Naive thymus-derived CD8-positive, alpha-beta T cell (primary cell): ENCODE data around the gene SH3BGRL2. TPM values are rescaled to one million over a fixed set of nuclear protein-coding genes. Genes with fewer than 3 reads are reported as not detected.
"Not testable (repeated sequence)": the region's sequence is repeated elsewhere in the genome, so short reads cannot be mapped to it uniquely, and the experiment has no call there.

ENCODE experiments used
- ATAC-seq, 2 donors: fragments of 150-1000 bp; cut with Tn5 transposase in 1 of 2; sonication (Bioruptor Pico), chemical (Tn5 transposase) in 1 of 2; 1 replicate in 1 of 2; 2 replicates in 1 of 2; pipeline ENCODE4 v1.10.0; 2021; ENCODE audit warnings: mild to moderate bottlenecking in 2 of 2, moderate library complexity in 2 of 2
- POLR2A ChIA-PET: fragments of 350-600 bp; sonication (Branson Sonifier 250); formaldehyde crosslinking; loops from one replicate; lab custom pipeline; 2021; ENCODE audit warnings: antibody characterized with exemption; lab: Charles Lee
- DNase-seq, 10 donors: peaks; one replicate each; pipeline versions ENCODE4 v3.0.0 to v3.0.0-alpha.2; 2020 to 2022
- H3K27ac Mint-ChIP-seq, 10 donors: one replicate each; pipeline ENCODE4 v1.8.0; 2020 to 2022; ENCODE audit warnings: mild to moderate bottlenecking in 10 of 10, mixed read lengths in 10 of 10, moderate library complexity in 4 of 10, inconsistent platforms in 1 of 10
- H3K27me3 Mint-ChIP-seq, 5 donors: one replicate each; pipeline ENCODE4 v1.8.0; 2021 to 2022; ENCODE audit warnings: mixed read lengths in 5 of 5
- H3K36me3 Mint-ChIP-seq, 3 donors: one replicate each; pipeline ENCODE4 v1.8.0; 2020 to 2022; ENCODE audit warnings: mixed read lengths in 3 of 3, mild to moderate bottlenecking in 2 of 3, inconsistent platforms in 1 of 3
- H3K4me1 Mint-ChIP-seq, 4 donors: one replicate each; pipeline ENCODE4 v1.8.0; 2021 to 2022; ENCODE audit warnings: mixed read lengths in 4 of 4
- H3K4me3 Mint-ChIP-seq, 10 donors: one replicate each; pipeline ENCODE4 v1.8.0; 2020 to 2022; ENCODE audit warnings: mild to moderate bottlenecking in 10 of 10, mixed read lengths in 10 of 10, moderate library complexity in 6 of 10, inconsistent platforms in 1 of 10
- H3K9me3 Mint-ChIP-seq, 9 donors: one replicate each; pipeline ENCODE4 v1.8.0; 2020 to 2022; ENCODE audit warnings: mixed read lengths in 9 of 9, mild to moderate bottlenecking in 3 of 9, inconsistent platforms in 1 of 9, moderate library complexity in 1 of 9
- polyA plus RNA-seq, 3 donors: library from polyadenylated mRNA; unstranded; fragments of 300-500 nt; fragmentation: Illumina TruSeq; gene quantifications; one replicate each; pipeline ENCODE4 v1.2.3, GENCODE V29; 2021
- total RNA-seq, 8 experiments: library from RNA in 2 of 8; stranded (reverse) in 2 of 8; gene quantifications; one replicate each; pipeline ENCODE4 v1.2.3 and lab custom pipeline; 2021 to 2026

Gene SH3BGRL2
- total and polyA plus RNA-seq, 5 experiments from 2014 or later, result 1.3 to 23.4 (median 3.7) TPM

- ATAC-seq (no peak), DNase-seq (no peak)
- no peaks in the 10 kb centered on the region for H3K4me1 Mint-ChIP-seq
- peaks cover 2 to 25% (median 6%) of the 10 kb centered on the region in 5 donors for H3K27me3 Mint-ChIP-seq
- H3K36me3 Mint-ChIP-seq, result no peaks in the 10 kb centered on the region
- no peak overlapping the region for H3K27ac Mint-ChIP-seq
- H3K9me3 Mint-ChIP-seq, result peaks cover 0 to 2% (median 0%) of the 10 kb centered on the region in 9 donors
- POLR2A ChIA-PET, result no interaction called here
- no peak overlapping the region for H3K4me3 Mint-ChIP-seq
These were observed 102.3 kb downstream of the SH3BGRL2 start for GRCh38 chr6:79733388-79733787.

GRCh38 chr6:79734374-79734773, 103.2 kb downstream of the SH3BGRL2 start:
- no peaks in the 10 kb centered on the region for H3K4me1 Mint-ChIP-seq
- DNase-seq (no peak), ATAC-seq (no peak)
- POLR2A ChIA-PET, result no interaction called here
- no peak overlapping the region for H3K27ac Mint-ChIP-seq
- no peaks in the 10 kb centered on the region for H3K36me3 Mint-ChIP-seq
- H3K27me3 Mint-ChIP-seq, result peaks cover 2 to 24% (median 4%) of the 10 kb centered on the region in 5 donors
- H3K4me3 Mint-ChIP-seq, result no peak overlapping the region
- H3K9me3 Mint-ChIP-seq, result peaks cover 0 to 2% (median 0%) of the 10 kb centered on the region in 9 donors

GRCh38 chr6:79735183-79735582, 104.1 kb downstream of the SH3BGRL2 start:
- Mint-ChIP-seq H3K4me3 (no peak overlapping the region), H3K27me3 (peaks cover 0 to 24% (median 4%) of the 10 kb centered on the region in 5 donors), H3K4me1 (no peaks in the 10 kb centered on the region), H3K9me3 (peaks cover 0 to 4% (median 0%) of the 10 kb centered on the region in 9 donors), H3K27ac (no peak overlapping the region), H3K36me3 (no peaks in the 10 kb centered on the region)
- POLR2A ChIA-PET, result no interaction called here
- ATAC-seq (no peak), DNase-seq (no peak)

GRCh38 chr6:79737172-79737571, 106.0 kb downstream of the SH3BGRL2 start:
- Mint-ChIP-seq H3K4me1 (no peaks in the 10 kb centered on the region), H3K36me3 (no peaks in the 10 kb centered on the region), H3K9me3 (peaks cover 0 to 4% (median 0%) of the 10 kb centered on the region in 9 donors), H3K27ac (no peak overlapping the region), H3K4me3 (no peak overlapping the region), H3K27me3 (peaks cover 0 to 13% (median 4%) of the 10 kb centered on the region in 5 donors)
- DNase-seq, result no peak
- POLR2A ChIA-PET, result no interaction called here
- ATAC-seq, result no peak

GRCh38 chr6:79742030-79742429, 110.9 kb downstream of the SH3BGRL2 start:
- Mint-ChIP-seq H3K27me3 (no peaks in the 10 kb centered on the region), H3K4me1 (no peaks in the 10 kb centered on the region), H3K27ac (no peak overlapping the region), H3K4me3 (no peak overlapping the region), H3K36me3 (peaks cover 0 to 5% (median 4%) of the 10 kb centered on the region in 3 donors), H3K9me3 (peaks cover 0 to 24% (median 10%) of the 10 kb centered on the region in 9 donors)
- DNase-seq (no peak), ATAC-seq (no peak)
- POLR2A ChIA-PET, result no interaction called here

- ATAC-seq, H3K4me1 Mint-ChIP-seq, H3K27ac Mint-ChIP-seq, DNase-seq, H3K4me3 Mint-ChIP-seq, POLR2A ChIA-PET: not testable (repeated sequence)
- peaks cover 0 to 27% (median 11%) of the 10 kb centered on the region in 9 donors for H3K9me3 Mint-ChIP-seq
- peaks cover 3 to 13% (median 9%) of the 10 kb centered on the region in 5 donors for H3K27me3 Mint-ChIP-seq
- peaks cover 0 to 21% (median 4%) of the 10 kb centered on the region in 3 donors for H3K36me3 Mint-ChIP-seq
These were observed 114.2 kb downstream of the SH3BGRL2 start for GRCh38 chr6:79745282-79745681.

GRCh38 chr6:79746325-79746724, 115.2 kb downstream of the SH3BGRL2 start:
- ATAC-seq, H3K27ac Mint-ChIP-seq, DNase-seq, H3K4me1 Mint-ChIP-seq, H3K4me3 Mint-ChIP-seq, POLR2A ChIA-PET: not testable (repeated sequence)
- Mint-ChIP-seq H3K27me3 (peaks cover 3 to 19% (median 10%) of the 10 kb centered on the region in 5 donors), H3K36me3 (peaks cover 0 to 21% (median 4%) of the 10 kb centered on the region in 3 donors), H3K9me3 (peaks cover 0 to 27% (median 11%) of the 10 kb centered on the region in 9 donors)

- Mint-ChIP-seq H3K27ac (no peak overlapping the region), H3K4me3 (no peak overlapping the region), H3K9me3 (peaks cover 0 to 16% (median 9%) of the 10 kb centered on the region in 9 donors), H3K4me1 (no peaks in the 10 kb centered on the region), H3K27me3 (peaks cover 6 to 26% (median 17%) of the 10 kb centered on the region in 5 donors), H3K36me3 (peaks cover 0 to 21% (median 0%) of the 10 kb centered on the region in 3 donors)
- DNase-seq (no peak), ATAC-seq (no peak)
- POLR2A ChIA-PET, result no interaction called here
These were observed 119.7 kb downstream of the SH3BGRL2 start for GRCh38 chr6:79750806-79751205.

Other genes starting within 250 kb of the SH3BGRL2 start
- under 1 TPM; 0.49 to 0.78 TPM for gene LCA5, start 93.9 kb upstream of the SH3BGRL2 start, total RNA-seq
- gene LCA5, start 93.9 kb upstream of the SH3BGRL2 start, polyA plus RNA-seq, result under 1 TPM; 0.05 to 0.32 (median 0.08) TPM